ENCODE measurements around the gene ABCB6. TPM values are rescaled to one million over a fixed set of nuclear protein-coding genes. Genes with fewer than 3 reads are reported as not detected.

Gene ABCB6
- total and polyA plus RNA-seq, 7 experiments from 2014 or later = 0.66 to 30.2 (median 6.4) TPM

GRCh38 chr2:219228041-219228910, 9.5 kb upstream of the ABCB6 start:
- H3K4me3 Mint-ChIP-seq = peak overlapping the region; percentile 79 to 100 (median 98)
- Histone ChIP-seq H3K4me1 (ENCODE audit: control insufficient read depth in 2 of 2, insufficient read depth in 2 of 2, low read length in 2 of 2) (peaks cover 17 to 22% of the 10 kb centered on the region in 2 donors), H3K27me3 (ENCODE audit: control insufficient read depth in 2 of 2, insufficient read depth in 2 of 2, low read length in 2 of 2) (no peaks in the 10 kb centered on the region), H3K4me3 (ENCODE audit: low read length) (peak overlapping the region; percentile 80), H3K36me3 (ENCODE audit: control insufficient read depth in 2 of 3, insufficient read depth in 3 of 3, low read length in 3 of 3) (peaks cover 27 to 58% (median 27%) of the 10 kb centered on the region in 3 experiments), H3K9me3 (ENCODE audit: control insufficient read depth in 2 of 3, low read length in 3 of 3) (no peaks in the 10 kb centered on the region), H3K27ac (ENCODE audit: low read depth, low read length) (peak overlapping the region; percentile 90)
- H3K9me3 Mint-ChIP-seq = peaks cover 0 to 4% (median 0%) of the 10 kb centered on the region in 11 donors
- peak overlapping the region in 8 of 9 donors; percentile 21 to 99 (median 85) for H3K27ac Mint-ChIP-seq
- DNase-seq (no peak), ATAC-seq (no peak)
- CTCF ChIA-PET = interaction anchor here (0.6 to 3.3 kb wide), 7 partner anchors 11 to 520 kb away, joined by 3 to 14 read pairs (median 3); no protein-coding TSS in a partner anchor
- H3K27me3 Mint-ChIP-seq = no peaks in the 10 kb centered on the region
- POLR2A ChIA-PET = interaction anchor here (0.7 to 21.0 kb wide), 21 partner anchors 9 to 167 kb away, joined by 3 to 575 read pairs (median 6); partner anchors contain the start of genes ABCB6, CNPPD1, DNAJB2 and GLB1L
- peaks cover 23 to 71% (median 57%) of the 10 kb centered on the region in 7 donors for H3K4me1 Mint-ChIP-seq
- intact Hi-C loops (cut with micrococcal nuclease) = loop anchor here in 1 of 2 donors (5.0 kb wide), 1 partner anchor 159 kb away; the partner anchor contains the start of gene DNPEP
- peaks cover 9 to 42% (median 37%) of the 10 kb centered on the region in 5 donors for H3K36me3 Mint-ChIP-seq

DNA sequence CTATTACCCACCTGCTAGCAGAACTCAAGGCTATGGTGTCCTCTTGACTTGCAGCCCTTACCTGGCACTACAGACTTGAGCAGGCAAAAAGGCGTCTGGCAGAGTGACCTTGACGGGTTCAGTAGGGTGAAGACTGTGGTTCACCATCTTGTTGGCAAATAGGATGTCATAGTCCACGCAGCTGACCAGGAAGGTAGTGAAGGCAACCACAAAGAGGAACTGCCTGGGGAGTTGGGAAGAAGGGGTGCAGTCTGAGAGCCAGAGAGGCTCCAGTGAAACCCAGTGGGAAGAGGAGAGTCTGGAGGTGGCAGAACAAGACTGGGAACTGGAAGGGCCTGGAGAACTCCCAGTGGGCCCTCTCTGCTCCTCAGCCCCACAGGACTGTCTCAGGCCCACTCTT, 6.6 kb upstream of the ABCB6 start:
- Mint-ChIP-seq H3K4me3 (peak overlapping the region in 1 of 10 donors; percentile 19), H3K36me3 (peaks cover 8 to 37% (median 27%) of the 10 kb centered on the region in 5 donors), H3K4me1 (peaks cover 18 to 48% (median 36%) of the 10 kb centered on the region in 7 donors), H3K27me3 (no peaks in the 10 kb centered on the region), H3K9me3 (peaks cover 0 to 4% (median 0%) of the 10 kb centered on the region in 11 donors), H3K27ac (peak overlapping the region in 3 of 9 donors; percentile 6 to 84 (median 36))
- Histone ChIP-seq H3K27ac (ENCODE audit: low read depth, low read length) (no peak overlapping the region), H3K27me3 (ENCODE audit: control insufficient read depth in 2 of 2, insufficient read depth in 2 of 2, low read length in 2 of 2) (no peaks in the 10 kb centered on the region), H3K9me3 (ENCODE audit: control insufficient read depth in 2 of 3, low read length in 3 of 3) (no peaks in the 10 kb centered on the region), H3K4me3 (ENCODE audit: low read length) (no peak overlapping the region), H3K4me1 (ENCODE audit: control insufficient read depth in 2 of 2, insufficient read depth in 2 of 2, low read length in 2 of 2) (peaks cover 9 to 16% of the 10 kb centered on the region in 2 donors), H3K36me3 (ENCODE audit: control insufficient read depth in 2 of 3, insufficient read depth in 3 of 3, low read length in 3 of 3) (peaks cover 26 to 70% (median 29%) of the 10 kb centered on the region in 3 experiments)
- ChIA-PET POLR2A (interaction anchor here (1.5 kb wide), 1 partner anchor 19 kb away, joined by 3 read pairs; no protein-coding TSS in a partner anchor), CTCF (no interaction called here)
- DNase-seq (no peak), ATAC-seq (no peak)
- intact Hi-C loops (cut with micrococcal nuclease) = loop anchor here in 1 of 2 donors (5.0 kb wide), 1 partner anchor 162 kb away; the partner anchor contains the start of gene DNPEP

GRCh38 chr2:219223831-219224610, 5.3 kb upstream of the ABCB6 start:
- ChIA-PET CTCF (interaction anchor here (0.6 to 1.0 kb wide), 2 partner anchors 48 to 52 kb away, joined by 3 read pairs; partner anchors contain the start of gene CNPPD1), POLR2A (interaction anchor here (1.2 to 2.4 kb wide), 5 partner anchors 18 to 47 kb away, joined by 3 to 6 read pairs (median 3); partner anchors contain the start of gene CNPPD1)
- peaks cover 18 to 47% (median 39%) of the 10 kb centered on the region in 7 donors for H3K4me1 Mint-ChIP-seq
- ATAC-seq = no peak
- no peak overlapping the region for H3K27ac Mint-ChIP-seq
- H3K27me3 ChIP-seq (ENCODE audit: control insufficient read depth in 2 of 2, insufficient read depth in 2 of 2, low read length in 2 of 2) = no peaks in the 10 kb centered on the region
- H3K27me3 Mint-ChIP-seq = no peaks in the 10 kb centered on the region
- no peak for DNase-seq
- H3K4me3 Mint-ChIP-seq = no peak overlapping the region
- H3K36me3 ChIP-seq (ENCODE audit: control insufficient read depth in 2 of 3, insufficient read depth in 3 of 3, low read length in 3 of 3) = peaks cover 26 to 77% (median 29%) of the 10 kb centered on the region in 3 experiments
- intact Hi-C loops (cut with micrococcal nuclease) = no loop called here
- peaks cover 8 to 36% (median 30%) of the 10 kb centered on the region in 5 donors for H3K36me3 Mint-ChIP-seq
- H3K4me3 ChIP-seq (ENCODE audit: low read length) = no peak overlapping the region
- H3K9me3 Mint-ChIP-seq = peaks cover 0 to 2% (median 0%) of the 10 kb centered on the region in 11 donors
- peaks cover 13 to 22% of the 10 kb centered on the region in 2 donors for H3K4me1 ChIP-seq (ENCODE audit: control insufficient read depth in 2 of 2, insufficient read depth in 2 of 2, low read length in 2 of 2)
- no peaks in the 10 kb centered on the region for H3K9me3 ChIP-seq (ENCODE audit: control insufficient read depth in 2 of 3, low read length in 3 of 3)
- H3K27ac ChIP-seq (ENCODE audit: low read depth, low read length) = no peak overlapping the region

- Mint-ChIP-seq H3K4me3 (no peak overlapping the region), H3K36me3 (peaks cover 8 to 36% (median 29%) of the 10 kb centered on the region in 5 donors), H3K27me3 (no peaks in the 10 kb centered on the region), H3K4me1 (peaks cover 11 to 40% (median 32%) of the 10 kb centered on the region in 7 donors), H3K9me3 (no peaks in the 10 kb centered on the region), H3K27ac (no peak overlapping the region)
- Histone ChIP-seq H3K9me3 (ENCODE audit: control insufficient read depth in 2 of 3, low read length in 3 of 3) (no peaks in the 10 kb centered on the region), H3K27me3 (ENCODE audit: control insufficient read depth in 2 of 2, insufficient read depth in 2 of 2, low read length in 2 of 2) (no peaks in the 10 kb centered on the region), H3K4me1 (ENCODE audit: control insufficient read depth in 2 of 2, insufficient read depth in 2 of 2, low read length in 2 of 2) (peaks cover 13 to 14% of the 10 kb centered on the region in 2 donors), H3K36me3 (ENCODE audit: control insufficient read depth in 2 of 3, insufficient read depth in 3 of 3, low read length in 3 of 3) (peaks cover 26 to 73% (median 29%) of the 10 kb centered on the region in 3 experiments), H3K27ac (ENCODE audit: low read depth, low read length) (no peak overlapping the region), H3K4me3 (ENCODE audit: low read length) (no peak overlapping the region)
- DNase-seq (no peak), ATAC-seq (no peak)
- ChIA-PET CTCF (interaction anchor here (1.0 kb wide), 1 partner anchor 27 kb away, joined by 3 read pairs; no protein-coding TSS in a partner anchor), POLR2A (interaction anchor here (0.8 to 5.0 kb wide), 4 partner anchors 18 to 34 kb away, joined by 3 to 49 read pairs (median 4); partner anchors contain the start of genes TUBA4A and TUBA4B)
- intact Hi-C loops (cut with micrococcal nuclease) = no loop called here
Measured at GRCh38 chr2:219221957-219222518, 3.3 kb upstream of the ABCB6 start.

- Histone ChIP-seq H3K27ac (ENCODE audit: low read depth, low read length) (no peak overlapping the region), H3K27me3 (ENCODE audit: control insufficient read depth in 2 of 2, insufficient read depth in 2 of 2, low read length in 2 of 2) (no peaks in the 10 kb centered on the region), H3K36me3 (ENCODE audit: control insufficient read depth in 2 of 3, insufficient read depth in 3 of 3, low read length in 3 of 3) (peaks cover 25 to 62% (median 29%) of the 10 kb centered on the region in 3 experiments), H3K9me3 (ENCODE audit: control insufficient read depth in 2 of 3, low read length in 3 of 3) (no peaks in the 10 kb centered on the region), H3K4me3 (ENCODE audit: low read length) (no peak overlapping the region), H3K4me1 (ENCODE audit: control insufficient read depth in 2 of 2, insufficient read depth in 2 of 2, low read length in 2 of 2) (peaks cover 13 to 14% of the 10 kb centered on the region in 2 donors)
- Mint-ChIP-seq H3K36me3 (peaks cover 8 to 36% (median 26%) of the 10 kb centered on the region in 5 donors), H3K9me3 (no peaks in the 10 kb centered on the region), H3K27ac (peak overlapping the region in 2 of 9 donors; percentile 22 to 81), H3K4me1 (peaks cover 7 to 38% (median 31%) of the 10 kb centered on the region in 7 donors), H3K4me3 (peak overlapping the region in 2 of 10 donors; percentile 16 to 40), H3K27me3 (no peaks in the 10 kb centered on the region)
- ChIA-PET POLR2A (interaction anchor here (0.6 to 5.0 kb wide), 9 partner anchors 8 to 99 kb away, joined by 3 to 49 read pairs (median 5); partner anchors contain the start of genes ANKZF1, ATG9A, CNPPD1 and DNAJB2), CTCF (interaction anchor here (1.2 kb wide), 1 partner anchor 31 kb away, joined by 4 read pairs; no protein-coding TSS in a partner anchor)
- intact Hi-C loops (cut with micrococcal nuclease) = no loop called here
- ATAC-seq (no peak), DNase-seq (no peak)
Measured at GRCh38 chr2:219220652-219221402, 2.1 kb upstream of the ABCB6 start.
